ENCODE data around the gene PKN2. TPM values are rescaled to one million over a fixed set of nuclear protein-coding genes. Genes with fewer than 3 reads are reported as not detected.

The PKN2 gene
- total and polyA plus RNA-seq, 2 of the 8 experiments (the other 6 are each of a cell fraction or from before 2014, with no cell fraction given) = 7.8 to 32.0 TPM

DNA sequence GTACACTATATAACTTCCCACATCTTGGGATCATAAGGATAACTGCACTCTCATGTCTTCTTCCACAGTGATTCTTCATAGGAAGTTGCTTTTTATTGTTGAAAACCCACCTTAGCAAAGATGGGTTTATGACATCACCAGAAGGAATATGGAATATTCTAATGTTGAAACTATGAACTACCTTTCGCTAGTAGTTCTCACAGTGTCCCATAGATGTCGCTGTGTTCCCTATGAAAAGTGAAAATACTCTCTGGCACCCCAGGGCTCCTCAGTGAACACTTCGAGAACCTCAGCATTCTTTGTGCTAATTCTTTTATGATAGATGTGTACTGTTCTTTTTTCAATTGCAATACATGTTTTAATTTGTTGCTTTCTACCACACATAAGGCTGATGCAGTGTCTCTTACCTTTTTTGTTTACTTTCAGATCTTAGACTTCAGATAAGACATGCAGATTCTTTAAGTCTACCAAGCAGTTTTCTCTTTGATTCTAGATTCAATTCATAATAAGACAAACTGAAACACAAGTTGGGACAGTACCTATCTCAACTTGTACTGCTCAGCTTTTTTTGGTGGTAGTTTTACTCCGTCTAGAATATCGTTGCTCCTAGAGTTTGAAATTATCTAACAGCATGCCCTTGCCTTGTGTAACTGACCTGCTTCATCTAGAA lies 116.4 kb downstream of the PKN2 start:
- TF ChIP-seq CTCF (IDR thresholded peaks at IDR 0.05; ENCODE audit: control extremely low read depth in 1 of 3, insufficient read depth in 1 of 3, low read depth in 1 of 3, low read length in 3 of 3) = peak in 2 of 3 experiments; percentile 51 to 80; a peak in 2 of 4 replicates
- TF ChIP-seq, protein P1, sequence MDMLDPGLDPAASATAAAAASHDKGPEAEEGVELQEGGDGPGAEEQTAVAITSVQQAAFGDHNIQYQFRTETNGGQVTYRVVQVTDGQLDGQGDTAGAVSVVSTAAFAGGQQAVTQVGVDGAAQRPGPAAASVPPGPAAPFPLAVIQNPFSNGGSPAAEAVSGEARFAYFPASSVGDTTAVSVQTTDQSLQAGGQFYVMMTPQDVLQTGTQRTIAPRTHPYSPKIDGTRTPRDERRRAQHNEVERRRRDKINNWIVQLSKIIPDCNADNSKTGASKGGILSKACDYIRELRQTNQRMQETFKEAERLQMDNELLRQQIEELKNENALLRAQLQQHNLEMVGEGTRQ (IDR thresholded peaks at IDR 0.05; ENCODE audit: low read length) = no peak
- peak; percentile 50 to 61 for TF ChIP-seq RAD21 (IDR thresholded peaks at IDR 0.05 in 1 of 2, conservative IDR thresholded peaks at IDR 0.05 in 1 of 2; ENCODE audit: low read depth in 2 of 2, low read length in 2 of 2)
- TF ChIP-seq SP1 (IDR thresholded peaks at IDR 0.05; ENCODE audit: low read depth, low read length) = no peak
- Histone ChIP-seq H2AFZ (ENCODE audit: low read length) (no peak overlapping the region), H3K79me2 (ENCODE audit: control insufficient read depth in 1 of 2, insufficient read depth in 2 of 2, low read length in 2 of 2) (no peaks in the 10 kb centered on the region), H3K23ac (ENCODE audit: insufficient read length) (no peak overlapping the region), H3K4me2 (ENCODE audit: insufficient read depth in 1 of 2, low read depth in 2 of 2, low read length in 2 of 2) (no peak overlapping the region), H3K14ac (ENCODE audit: insufficient read length) (no peak overlapping the region), H3K27me3 (replicated peaks in 1 of 4; ENCODE audit: control insufficient read depth in 3 of 4, extremely low read depth in 1 of 4, insufficient read depth in 3 of 4, low read length in 3 of 4) (no peaks in the 10 kb centered on the region), H2BK5ac (ENCODE audit: low read depth, low read length) (peak overlapping the region; percentile 18; the same call in 1 of the 2 replicates), H3K9me3 (ENCODE audit: insufficient read depth in 2 of 2, low read depth in 1 of 2, low read length in 1 of 2) (no peaks in the 10 kb centered on the region), H2BK20ac (ENCODE audit: low read length) (no peak overlapping the region; the same call in 1 of the 2 replicates), H3K4me1 (replicated peaks in 1 of 4; ENCODE audit: control insufficient read depth in 3 of 4, insufficient read depth in 4 of 4, low read length in 3 of 4) (no peaks in the 10 kb centered on the region), H3K23me2 (ENCODE audit: low read depth, low read length) (no peaks in the 10 kb centered on the region), H3K79me1 (ENCODE audit: low read depth, low read length) (no peaks in the 10 kb centered on the region), H3K56ac (replicated peaks; ENCODE audit: insufficient read length, low read depth, low read length) (no peak overlapping the region), H2BK15ac (ENCODE audit: low read length) (no peak overlapping the region), H3K4ac (replicated peaks; ENCODE audit: insufficient read length, low read depth, low read length) (no peak overlapping the region), H3K9ac (replicated peaks in 1 of 4; ENCODE audit: extremely low read depth in 1 of 4, low read depth in 3 of 4, low read length in 3 of 4) (no peak overlapping the region), H3K27ac (ENCODE audit: low read depth, low read length) (no peak overlapping the region), H2BK12ac (ENCODE audit: low read depth, low read length) (no peak overlapping the region), H2AK5ac (ENCODE audit: low read depth, low read length) (no peak overlapping the region), H3K36me3 (ENCODE audit: control insufficient read depth in 2 of 4, insufficient read depth in 4 of 4, low read length in 3 of 4) (peaks cover 1 to 23% (median 12%) of the 10 kb centered on the region in 4 experiments; a peak in 6 of 8 replicates), H3K18ac (ENCODE audit: extremely low read depth, low read length) (no peak overlapping the region), H3K4me3 (ENCODE audit: extremely low read depth in 1 of 4, insufficient read depth in 2 of 4, low read depth in 3 of 4, low read length in 4 of 4) (no peak overlapping the region), H4K20me1 (replicated peaks in 1 of 2; ENCODE audit: control insufficient read depth in 1 of 2, insufficient read depth in 2 of 2, low read length in 2 of 2) (no peaks in the 10 kb centered on the region), H4K91ac (replicated peaks; ENCODE audit: insufficient read length, low read length) (no peak overlapping the region), H2BK120ac (replicated peaks; ENCODE audit: low read depth, low read length) (no peak overlapping the region), H4K5ac (ENCODE audit: insufficient read length, low read depth, low read length) (no peak overlapping the region), H4K8ac (ENCODE audit: extremely low read depth, insufficient read depth, low read length) (no peak overlapping the region)
- POLR2A ChIA-PET (ENCODE audit: partially characterized antibody) = no interaction called here
- WGBS, 2 experiments (ENCODE audit: extremely low coverage in 1 of 2, insufficient coverage in 1 of 2, insufficient read length in 1 of 2, insufficient replicate concordance in 2 of 2, low coverage in 1 of 2, low lambda C conversion rate in 2 of 2, missing lambda C conversion rate in 1 of 2) = 58% methylated on average over 5 of the region's 5 CpGs; no CpG with 5 or more reads in 1 of the 2 experiments
- FAIRE-seq (no peak), DNase-seq (ENCODE audit: low read depth in 1 of 2, low spot score in 2 of 2) (peak in 1 of 2 experiments; percentile 58)
- CTCF ChIA-PET (ENCODE audit: partially characterized antibody) = interaction anchor here (0.9 to 2.7 kb wide), 16 partner anchors 8 to 122 kb away, joined by 3 to 11 read pairs (median 3); no protein-coding TSS in a partner anchor

Measured in H1 (cell line).